GM12891 (cell line): ENCODE measurements around the gene ANO2.

Source experiments
- POLR2A ChIP-seq: IDR thresholded peaks from 2 replicates; pipeline ENCODE4 v1.6.1; 2011; ENCODE audit warnings: low read depth, low read length, control low read depth
- TAF1 ChIP-seq: IDR thresholded peaks from 2 replicates; pipeline ENCODE4 v1.6.1; 2011; ENCODE audit warnings: low read depth, low read length, control low read depth

DNA sequence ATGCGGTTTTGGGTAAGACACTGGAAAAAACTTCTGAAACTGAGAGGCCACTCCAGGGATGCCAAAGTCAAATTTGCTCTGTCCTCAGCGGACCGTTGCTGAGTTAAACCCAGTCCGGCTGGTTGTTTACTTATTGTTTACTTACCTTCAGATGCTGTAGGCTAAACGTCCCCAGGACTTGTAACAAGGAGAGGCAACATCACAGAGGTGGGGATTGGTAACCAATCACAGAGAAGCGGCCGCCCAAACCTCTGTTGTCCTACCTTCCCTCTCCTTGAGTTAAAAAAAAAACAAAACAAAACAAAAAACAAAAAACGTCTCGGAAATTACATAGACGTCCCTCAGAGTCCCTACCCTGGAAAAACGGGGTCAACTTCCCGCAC, 380 bp downstream of the ANO2 start:
- TF ChIP-seq POLR2A (no peak), TAF1 (no peak)
